Muscle of leg (tissue), 16 donors: ENCODE measurements around the gene RNASE1. TPM values are rescaled to one million over a fixed set of nuclear protein-coding genes. Genes with fewer than 3 reads are reported as not detected.

Experiments used
- DNase-seq: peaks from one replicate; pipeline ENCODE4 v3.0.0; 2013
- H3K27ac ChIP-seq: one replicate; pipeline ENCODE4 v1.5.1; 2013; ENCODE audit warnings: mild to moderate bottlenecking, low read length, control low read depth
- H3K27me3 ChIP-seq: one replicate; pipeline ENCODE4 v1.6.1; 2013; ENCODE audit warnings: low read length; ENCODE audit not compliant: control insufficient read depth, insufficient read depth
- H3K36me3 ChIP-seq: one replicate; pipeline ENCODE4 v1.6.1; 2013; ENCODE audit warnings: low read length; ENCODE audit not compliant: control insufficient read depth, insufficient read depth
- H3K4me1 ChIP-seq: one replicate; pipeline ENCODE4 v1.6.1; 2013; ENCODE audit warnings: low read length; ENCODE audit not compliant: control insufficient read depth, insufficient read depth
- H3K4me3 ChIP-seq: one replicate; pipeline ENCODE4 v1.5.1; 2013; ENCODE audit warnings: low read length, control low read depth
- H3K9me3 ChIP-seq: replicated peaks from 2 replicates; pipeline ENCODE4 v1.6.1; 2013; ENCODE audit warnings: low read depth, low read length; ENCODE audit not compliant: control insufficient read depth
- WGBS: methylation state at CpG from one replicate; pipeline ENCODE4 v1.1.5; 2013; ENCODE audit warnings: missing lambda C conversion rate; ENCODE audit not compliant: insufficient coverage; 5-methylcytosine and 5-hydroxymethylcytosine counted together
- long read RNA-seq, 11 donors: transcript quantifications; one replicate each; lab custom pipeline, GENCODE V29; 2026
- polyA plus RNA-seq, 8 donors: library from polyadenylated mRNA; unstranded; fragments of 120-200 nt; gene quantifications; one replicate each; pipeline versions ENCODE4 v1.2.1 to v1.2.3, GENCODE V29; 2013; ENCODE audit warnings: inconsistent platforms in 1 of 8, low replicate concordance in 1 of 8; ENCODE audit not compliant: insufficient read length in 8 of 8, insufficient read depth in 1 of 8
- total RNA-seq: library from RNA; stranded (reverse); fragments of 120-200 nt; gene quantifications from one replicate; pipeline ENCODE4 v1.2.4, GENCODE V29; 2013

RNASE1 gene
- total RNA-seq (204 TPM), polyA plus RNA-seq (100 to 1,000 TPM; 135 to 259 (median 209) TPM)
- long read RNA-seq, donor 1, transcript RNASE1-202 (2 exons, 1,348 nt): major isoform, 58 of 62 reads
- long read RNA-seq, donor 1, partial matches to known transcripts: 0 of 62 reads
- long read RNA-seq, donor 1, other reads (novel, unspliced or antisense): 0 of 62 reads
- long read RNA-seq, donor 2, transcript RNASE1-202 (2 exons, 1,348 nt): major isoform, 14 of 15 reads
- long read RNA-seq, donor 2, partial matches to known transcripts: 0 of 15 reads
- long read RNA-seq, donor 2, other reads (novel, unspliced or antisense): 0 of 15 reads
- long read RNA-seq, donor 3, transcript RNASE1-203 (3 exons, 769 nt): minor isoform, 5 of 184 reads
- long read RNA-seq, donor 3, transcript RNASE1-201 (3 exons, 878 nt): minor isoform, 6 of 184 reads
- long read RNA-seq, donor 3, transcript RNASE1-202 (2 exons, 1,348 nt): major isoform, 173 of 184 reads
- long read RNA-seq, donor 3, partial matches to known transcripts: 0 of 184 reads
- long read RNA-seq, donor 3, other reads (novel, unspliced or antisense): 0 of 184 reads
- long read RNA-seq, donor 4, transcript RNASE1-201 (3 exons, 878 nt): minor isoform, 5 of 93 reads
- long read RNA-seq, donor 4, transcript RNASE1-202 (2 exons, 1,348 nt): major isoform, 83 of 93 reads
- long read RNA-seq, donor 4, transcript RNASE1-203 (3 exons, 769 nt): minor isoform, 5 of 93 reads
- long read RNA-seq, donor 4, partial matches to known transcripts: 0 of 93 reads
- long read RNA-seq, donor 4, other reads (novel, unspliced or antisense): 0 of 93 reads
- long read RNA-seq, donor 5, transcript RNASE1-201 (3 exons, 878 nt): minor isoform, 22 of 371 reads
- long read RNA-seq, donor 5, transcript RNASE1-203 (3 exons, 769 nt): minor isoform, 22 of 371 reads
- long read RNA-seq, donor 5, transcript RNASE1-202 (2 exons, 1,348 nt): major isoform, 325 of 371 reads
- long read RNA-seq, donor 5, partial matches to known transcripts: 0 of 371 reads
- long read RNA-seq, donor 5, other reads (novel, unspliced or antisense): 0 of 371 reads
- long read RNA-seq, donor 6, transcript RNASE1-203 (3 exons, 769 nt): minor isoform, 13 of 195 reads
- long read RNA-seq, donor 6, transcript RNASE1-201 (3 exons, 878 nt): minor isoform, 13 of 195 reads
- long read RNA-seq, donor 6, transcript RNASE1-202 (2 exons, 1,348 nt): major isoform, 168 of 195 reads
- long read RNA-seq, donor 6, partial matches to known transcripts: 0 of 195 reads
- long read RNA-seq, donor 6, other reads (novel, unspliced or antisense): 0 of 195 reads
- long read RNA-seq, donor 7, transcript RNASE1-202 (2 exons, 1,348 nt): major isoform, 133 of 151 reads
- long read RNA-seq, donor 7, transcript RNASE1-201 (3 exons, 878 nt): minor isoform, 13 of 151 reads
- long read RNA-seq, donor 7, partial matches to known transcripts: 0 of 151 reads
- long read RNA-seq, donor 7, other reads (novel, unspliced or antisense): 0 of 151 reads
- long read RNA-seq, donor 8, transcript RNASE1-202 (2 exons, 1,348 nt): major isoform, 100 of 111 reads
- long read RNA-seq, donor 8, transcript RNASE1-203 (3 exons, 769 nt): minor isoform, 6 of 111 reads
- long read RNA-seq, donor 8, partial matches to known transcripts: 0 of 111 reads
- long read RNA-seq, donor 8, other reads (novel, unspliced or antisense): 0 of 111 reads
- long read RNA-seq, donor 9, transcript RNASE1-201 (3 exons, 878 nt): minor isoform, 8 of 189 reads
- long read RNA-seq, donor 9, transcript RNASE1-202 (2 exons, 1,348 nt): major isoform, 105 of 189 reads
- long read RNA-seq, donor 9, partial matches to known transcripts: 72 of 189 reads
- long read RNA-seq, donor 9, other reads (novel, unspliced or antisense): 0 of 189 reads
- long read RNA-seq, donor 10, transcript RNASE1-203 (3 exons, 769 nt): minor isoform, 10 of 208 reads
- long read RNA-seq, donor 10, transcript RNASE1-202 (2 exons, 1,348 nt): major isoform, 191 of 208 reads
- long read RNA-seq, donor 10, transcript RNASE1-201 (3 exons, 878 nt): minor isoform, 6 of 208 reads
- long read RNA-seq, donor 10, partial matches to known transcripts: 0 of 208 reads
- long read RNA-seq, donor 10, other reads (novel, unspliced or antisense): 0 of 208 reads
- long read RNA-seq, donor 11, transcript RNASE1-201 (3 exons, 878 nt): minor isoform, 6 of 141 reads
- long read RNA-seq, donor 11, transcript RNASE1-202 (2 exons, 1,348 nt): major isoform, 131 of 141 reads
- long read RNA-seq, donor 11, partial matches to known transcripts: 0 of 141 reads
- long read RNA-seq, donor 11, other reads (novel, unspliced or antisense): 0 of 141 reads

DNA sequence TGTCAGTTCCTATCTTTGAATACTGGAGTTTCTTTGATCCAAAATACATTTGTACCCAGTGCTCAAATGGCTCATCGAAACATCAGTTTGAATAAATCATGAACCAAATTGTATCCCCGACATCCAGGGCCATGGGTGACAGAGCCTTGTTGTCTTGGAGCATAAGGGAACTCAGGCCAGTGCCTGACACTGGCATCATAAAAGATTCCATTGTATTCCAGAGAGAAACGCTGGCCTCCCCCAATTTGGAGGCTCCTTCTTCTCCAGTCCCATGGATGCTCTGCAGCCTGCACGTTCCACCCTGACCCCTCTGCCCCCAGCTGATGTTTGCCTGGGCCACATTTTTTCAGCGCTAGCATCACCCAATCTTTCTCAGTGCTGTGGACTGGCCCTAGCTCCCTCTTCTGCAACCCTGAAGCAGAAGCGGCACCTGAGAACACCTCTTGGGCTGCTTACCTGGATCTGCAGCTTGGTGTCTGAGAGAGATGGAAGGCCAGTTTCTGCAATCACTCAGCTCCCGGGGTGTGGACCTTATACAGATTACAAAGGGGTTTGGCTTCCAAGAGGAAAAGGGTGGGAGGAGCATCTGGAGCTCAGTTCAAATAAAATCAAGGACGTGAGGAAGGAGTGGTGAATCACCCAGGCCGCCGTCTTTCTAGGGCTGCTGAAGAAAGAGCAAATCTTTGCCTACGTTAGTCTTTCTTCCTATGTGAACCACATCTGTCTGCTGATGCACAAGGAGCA, at the start of gene RNASE1:
Gene RNASE1, minus strand, starts transcription at position 504 of the 744 bp plus-strand sequence. CDS start 776 bp downstream, outside the sequence.
- WGBS: 64% methylated on average over 10 of the region's 11 CpGs
- Histone ChIP-seq H3K27me3 (no peaks in the 10 kb centered on the region), H3K4me1 (no peaks in the 10 kb centered on the region), H3K9me3 (no peaks in the 10 kb centered on the region), H3K36me3 (no peaks in the 10 kb centered on the region), H3K27ac (peak within 1 kb of the TSS; percentile 50), H3K4me3 (peak within 1 kb of the TSS; percentile 34)
- peak; percentile 60 for DNase-seq

DNA sequence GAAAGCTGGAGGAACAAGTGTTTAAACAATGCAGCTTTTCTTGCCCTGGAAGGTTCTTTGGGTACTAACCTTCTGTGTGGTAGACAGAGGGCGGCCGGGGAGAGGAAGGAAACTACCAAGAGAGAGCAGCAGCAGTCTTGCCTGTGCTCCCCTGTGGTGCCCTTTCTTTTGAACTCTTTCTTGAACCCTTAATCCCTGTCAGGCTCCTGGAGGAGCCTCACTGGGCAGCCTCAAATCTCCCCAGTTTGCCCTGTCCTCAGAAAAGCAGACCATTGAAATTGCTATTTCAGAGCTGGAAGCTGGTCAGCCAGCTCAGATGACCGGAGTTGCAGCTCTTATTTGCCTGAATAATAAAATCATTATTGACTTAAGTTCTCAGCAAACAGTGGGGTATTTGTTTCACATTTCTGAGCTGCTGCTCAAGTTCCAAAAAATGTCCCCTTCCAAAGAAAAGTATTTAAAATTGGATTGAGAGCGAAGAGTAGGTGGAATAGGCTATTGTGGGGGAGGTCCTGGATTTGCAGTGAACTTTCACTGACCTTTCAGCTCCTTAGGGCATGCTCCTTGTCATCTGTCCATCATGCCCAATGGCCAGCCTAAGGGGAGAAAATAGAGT, 46.4 kb upstream of the RNASE1 start:
- Histone ChIP-seq H3K4me3 (no peak overlapping the region), H3K9me3 (no peaks in the 10 kb centered on the region), H3K36me3 (no peaks in the 10 kb centered on the region), H3K27me3 (no peaks in the 10 kb centered on the region), H3K27ac (no peak overlapping the region), H3K4me1 (no peaks in the 10 kb centered on the region)
- 0% methylated on average over 2 of the region's 4 CpGs for WGBS
- DNase-seq: no peak

DNA sequence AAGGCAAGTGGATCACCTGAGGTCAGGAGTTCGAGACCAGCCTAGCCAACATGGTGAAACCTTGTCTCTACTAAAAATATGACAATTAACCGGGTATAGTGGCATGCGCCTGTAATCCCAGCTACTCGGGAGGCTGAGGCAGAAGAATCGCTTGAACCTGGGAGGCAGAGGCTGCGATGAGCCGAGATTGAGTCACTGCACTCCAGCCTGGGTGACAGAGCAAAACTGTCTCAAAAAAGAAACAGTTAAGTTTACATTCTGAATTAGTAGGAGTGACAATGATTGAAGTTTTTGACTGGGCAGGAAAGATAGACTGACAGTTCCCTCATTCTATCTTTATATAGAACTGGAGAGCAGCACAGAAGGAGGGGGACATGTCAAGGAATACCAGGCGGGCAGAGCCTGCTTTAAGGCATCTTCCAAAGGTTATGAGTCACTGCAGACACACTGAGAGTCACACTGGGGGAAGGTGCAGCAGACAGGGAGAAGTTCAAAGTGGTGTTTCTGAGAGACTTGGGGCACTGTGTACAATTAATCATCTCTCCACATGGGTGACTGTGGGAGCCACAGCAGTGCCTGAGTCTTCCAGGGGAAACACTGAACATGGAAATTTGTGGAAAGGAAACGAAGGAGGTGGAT, 45.8 kb upstream of the RNASE1 start:
- Histone ChIP-seq H3K27ac (no peak overlapping the region), H3K4me1 (no peaks in the 10 kb centered on the region), H3K4me3 (no peak overlapping the region), H3K9me3 (no peaks in the 10 kb centered on the region), H3K36me3 (no peaks in the 10 kb centered on the region), H3K27me3 (no peaks in the 10 kb centered on the region)
- DNase-seq: no peak
- 63% methylated on average over 8 of the region's 9 CpGs for WGBS

DNA sequence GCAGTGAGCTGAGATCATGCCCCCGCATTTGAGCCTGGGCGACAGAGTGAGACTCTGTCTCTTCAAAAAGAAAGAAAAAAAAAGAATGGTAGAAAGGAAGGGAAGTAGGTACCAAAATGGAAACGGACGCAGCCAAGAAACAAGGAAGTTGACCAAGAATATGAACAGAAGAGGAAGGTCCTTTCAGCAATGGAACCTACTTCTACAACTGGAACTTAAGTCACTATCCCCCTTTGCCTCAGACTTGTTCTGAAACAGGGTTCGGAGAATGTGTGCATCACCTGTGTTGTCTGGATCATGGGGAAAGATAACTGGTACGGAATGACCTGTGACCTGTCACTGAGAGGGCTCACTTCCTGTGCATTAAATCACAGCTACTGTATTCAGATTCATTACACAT, 43.9 kb upstream of the RNASE1 start:
- no peaks in the 10 kb centered on the region for H3K27me3 ChIP-seq
- 75% methylated on average over 2 of the region's 6 CpGs for WGBS
- H3K9me3 ChIP-seq: no peaks in the 10 kb centered on the region
- H3K4me1 ChIP-seq: no peaks in the 10 kb centered on the region
- no peak overlapping the region for H3K27ac ChIP-seq
- DNase-seq: peak; percentile 37
- H3K4me3 ChIP-seq: no peak overlapping the region
- no peaks in the 10 kb centered on the region for H3K36me3 ChIP-seq

DNA sequence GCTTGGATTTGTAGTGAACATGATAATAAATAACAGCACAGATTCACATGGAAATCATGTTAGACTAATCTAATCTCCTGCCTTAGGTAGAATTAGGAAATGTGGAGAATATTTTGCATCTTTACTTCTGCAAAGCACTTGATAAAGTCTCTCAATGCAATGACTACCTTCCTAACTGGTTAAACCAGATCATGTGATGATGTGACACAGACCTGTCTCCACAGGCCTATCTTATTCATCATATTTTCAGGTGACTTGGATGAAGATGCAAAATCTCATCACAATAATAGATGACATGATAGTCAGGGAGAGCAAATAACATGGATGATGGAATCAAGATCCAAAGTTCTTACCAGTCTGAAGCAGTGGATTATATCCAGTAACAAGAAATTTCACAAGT, 38.5 kb upstream of the RNASE1 start:
- DNase-seq: no peak
- H3K36me3 ChIP-seq: no peaks in the 10 kb centered on the region

DNA sequence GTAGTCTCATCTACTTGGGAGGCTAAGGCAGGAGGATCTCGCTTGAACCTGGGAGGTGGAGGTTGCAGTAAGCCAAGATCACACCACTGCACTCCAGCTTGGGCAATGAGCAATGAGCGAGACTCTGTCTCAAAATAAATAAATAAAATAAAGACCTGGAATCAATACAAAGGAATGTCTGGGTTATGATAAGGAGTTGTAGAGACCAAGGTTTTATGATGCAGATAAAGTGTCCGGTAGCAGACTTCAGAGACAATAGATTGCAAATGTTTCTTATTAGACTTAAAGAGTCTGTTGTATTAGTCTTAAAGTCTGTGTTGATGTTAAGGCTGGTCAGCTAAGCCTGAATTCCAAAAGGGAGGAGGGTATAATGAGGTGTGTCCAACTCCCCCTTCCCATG, 35.2 kb upstream of the RNASE1 start:
- no peaks in the 10 kb centered on the region for H3K4me1 ChIP-seq
- no peak overlapping the region for H3K27ac ChIP-seq
- no peaks in the 10 kb centered on the region for H3K36me3 ChIP-seq
- no peaks in the 10 kb centered on the region for H3K9me3 ChIP-seq
- WGBS: 57% methylated on average over 1 of the region's 3 CpGs
- no peak for DNase-seq
- H3K27me3 ChIP-seq: no peaks in the 10 kb centered on the region
- no peak overlapping the region for H3K4me3 ChIP-seq

More for the DNA sequence above, 38.5 kb upstream of the RNASE1 start:
- H3K9me3 ChIP-seq: no peaks in the 10 kb centered on the region
- no peak overlapping the region for H3K27ac ChIP-seq
- no peaks in the 10 kb centered on the region for H3K27me3 ChIP-seq
- no peak overlapping the region for H3K4me3 ChIP-seq
- H3K4me1 ChIP-seq: no peaks in the 10 kb centered on the region

DNA sequence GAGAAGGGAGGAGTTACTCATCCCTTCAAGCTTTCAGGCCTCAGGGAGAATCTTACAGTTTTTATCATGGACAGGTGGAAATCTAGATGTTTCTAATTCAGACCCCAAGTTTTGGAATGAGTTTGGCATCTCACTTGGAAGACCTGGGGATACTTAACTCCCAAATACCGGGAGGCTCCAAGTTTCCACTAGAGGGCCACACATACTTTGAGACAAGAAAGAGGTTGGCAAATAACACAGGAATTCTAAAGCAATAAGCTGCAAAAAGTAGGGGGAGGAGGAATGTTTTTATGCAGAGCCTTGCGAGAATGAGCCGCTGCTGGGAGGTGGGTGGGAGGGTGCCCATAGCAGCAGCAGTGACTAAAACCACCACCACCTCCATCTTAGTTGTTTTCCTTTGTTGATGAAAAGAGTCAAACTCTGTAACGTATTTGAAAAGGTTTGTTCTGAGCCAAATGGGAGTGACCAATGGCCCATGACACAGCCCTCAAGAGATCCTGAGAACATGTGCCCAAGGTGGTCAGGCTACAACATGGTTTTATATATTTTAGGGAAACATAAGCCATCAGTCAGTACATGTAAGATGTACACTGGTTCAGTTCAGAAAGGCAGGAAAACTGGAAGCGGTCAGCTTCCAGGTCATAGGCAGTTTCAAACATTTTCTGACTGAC, 34.2 kb upstream of the RNASE1 start:
- Histone ChIP-seq H3K9me3 (no peaks in the 10 kb centered on the region), H3K4me3 (no peak overlapping the region), H3K27me3 (no peaks in the 10 kb centered on the region), H3K4me1 (no peaks in the 10 kb centered on the region), H3K27ac (no peak overlapping the region), H3K36me3 (no peaks in the 10 kb centered on the region)
- WGBS: 91% methylated on average over 1 of the region's 5 CpGs
- peak; percentile 34 for DNase-seq
